ENCODE results near the gene GGCX. TPM values are rescaled to one million over a fixed set of nuclear protein-coding genes. Genes with fewer than 3 reads are reported as not detected.
"Not testable (repeated sequence)": the region's sequence is repeated elsewhere in the genome, so short reads cannot be mapped to it uniquely, and the experiment has no call there.

GGCX gene
- total RNA-seq, 2 donors from 2014 or later, result 17.8 to 20.3 TPM

GRCh38 chr2:85550486-85550885, 10.8 kb downstream of the GGCX start:
- no peaks in the 10 kb centered on the region for H3K9me3 Mint-ChIP-seq
- H3K36me3 Mint-ChIP-seq (ENCODE audit: insufficient read depth in 2 of 2), result peaks cover 8% of the 10 kb centered on the region in 2 donors
- no peaks in the 10 kb centered on the region for H3K27me3 Mint-ChIP-seq (ENCODE audit: low read depth)
- no peak for ATAC-seq (replicated peaks in 1 of 2)
- H3K4me1 Mint-ChIP-seq (ENCODE audit: low read depth), result no peaks in the 10 kb centered on the region
- H3K27ac Mint-ChIP-seq, result no peak overlapping the region
- no peak overlapping the region for H3K4me3 Mint-ChIP-seq
- no peak for DNase-seq

- DNase-seq (no peak), ATAC-seq (replicated peaks in 1 of 2) (no peak)
- H3K9me3 Mint-ChIP-seq, result no peaks in the 10 kb centered on the region
- H3K27ac Mint-ChIP-seq, result peak overlapping the region; percentile 71
- no peaks in the 10 kb centered on the region for H3K4me1 Mint-ChIP-seq (ENCODE audit: low read depth)
- no peaks in the 10 kb centered on the region for H3K27me3 Mint-ChIP-seq (ENCODE audit: low read depth)
- H3K4me3 Mint-ChIP-seq, result no peak overlapping the region
- H3K36me3 Mint-ChIP-seq (ENCODE audit: insufficient read depth in 2 of 2), result peaks cover 10 to 12% of the 10 kb centered on the region in 2 donors
Observed at GRCh38 chr2:85549826-85550225, 11.5 kb downstream of the GGCX start.

GRCh38 chr2:85549095-85549494, 12.2 kb downstream of the GGCX start:
- Mint-ChIP-seq H3K4me3 (no peak overlapping the region), H3K27ac (no peak overlapping the region), H3K27me3 (ENCODE audit: low read depth) (no peaks in the 10 kb centered on the region), H3K36me3 (ENCODE audit: insufficient read depth in 2 of 2) (peaks cover 13 to 19% of the 10 kb centered on the region in 2 donors), H3K9me3 (no peaks in the 10 kb centered on the region), H3K4me1 (ENCODE audit: low read depth) (peaks cover 3% of the 10 kb centered on the region)
- no peak for ATAC-seq (replicated peaks in 1 of 2)
- no peak for DNase-seq

GRCh38 chr2:85548608-85548900, 12.7 kb downstream of the GGCX start:
- Mint-ChIP-seq H3K4me3 (no peak overlapping the region), H3K36me3 (ENCODE audit: insufficient read depth in 2 of 2) (peaks cover 16 to 24% of the 10 kb centered on the region in 2 donors), H3K27me3 (ENCODE audit: low read depth) (no peaks in the 10 kb centered on the region), H3K4me1 (ENCODE audit: low read depth) (peaks cover 5% of the 10 kb centered on the region), H3K27ac (peak overlapping the region; percentile 49), H3K9me3 (no peaks in the 10 kb centered on the region)
- ATAC-seq (replicated peaks in 1 of 2), result no peak
- no peak for DNase-seq

GRCh38 chr2:85547859-85548607, 13.3 kb downstream of the GGCX start:
- ATAC-seq (replicated peaks in 1 of 2) (peak in 1 of 2 donors; percentile 6), DNase-seq (no peak)
- H3K36me3 Mint-ChIP-seq (ENCODE audit: insufficient read depth in 2 of 2), result peaks cover 17 to 29% of the 10 kb centered on the region in 2 donors
- no peaks in the 10 kb centered on the region for H3K9me3 Mint-ChIP-seq
- no peaks in the 10 kb centered on the region for H3K27me3 Mint-ChIP-seq (ENCODE audit: low read depth)
- peaks cover 10% of the 10 kb centered on the region for H3K4me1 Mint-ChIP-seq (ENCODE audit: low read depth)
- peak overlapping the region; percentile 49 for H3K27ac Mint-ChIP-seq
- no peak overlapping the region for H3K4me3 Mint-ChIP-seq

GRCh38 chr2:85547089-85547858, 14.0 kb downstream of the GGCX start:
- Mint-ChIP-seq H3K4me1 (ENCODE audit: low read depth) (peaks cover 17% of the 10 kb centered on the region), H3K9me3 (no peaks in the 10 kb centered on the region), H3K36me3 (ENCODE audit: insufficient read depth in 2 of 2) (peaks cover 23 to 36% of the 10 kb centered on the region in 2 donors), H3K27ac (peak overlapping the region; percentile 49), H3K27me3 (ENCODE audit: low read depth) (no peaks in the 10 kb centered on the region), H3K4me3 (no peak overlapping the region)
- ATAC-seq (replicated peaks in 1 of 2), result peak in 1 of 2 donors; percentile 17
- DNase-seq, result no peak

- no peak for DNase-seq
- H3K9me3 Mint-ChIP-seq, result no peaks in the 10 kb centered on the region
- peak in 1 of 2 donors; percentile 18 for ATAC-seq (replicated peaks in 1 of 2)
- H3K4me1 Mint-ChIP-seq (ENCODE audit: low read depth), result peaks cover 32% of the 10 kb centered on the region
- peak overlapping the region; percentile 86 for H3K27ac Mint-ChIP-seq
- no peaks in the 10 kb centered on the region for H3K27me3 Mint-ChIP-seq (ENCODE audit: low read depth)
- H3K4me3 Mint-ChIP-seq, result no peak overlapping the region
- H3K36me3 Mint-ChIP-seq (ENCODE audit: insufficient read depth in 2 of 2), result peaks cover 24 to 44% of the 10 kb centered on the region in 2 donors
Observed at GRCh38 chr2:85545780-85546240, 15.5 kb downstream of the GGCX start.

GRCh38 chr2:85544915-85545779, 16.1 kb downstream of the GGCX start:
- not testable (repeated sequence) for DNase-seq; H3K4me3 Mint-ChIP-seq; H3K9me3 Mint-ChIP-seq; H3K27me3 Mint-ChIP-seq (ENCODE audit: low read depth)
- Mint-ChIP-seq H3K27ac (peak overlapping the region; percentile 86), H3K4me1 (ENCODE audit: low read depth) (peaks cover 38% of the 10 kb centered on the region), H3K36me3 (ENCODE audit: insufficient read depth in 2 of 2) (peaks cover 29 to 50% of the 10 kb centered on the region in 2 donors)
- peak in 1 of 2 donors; percentile 9 for ATAC-seq (replicated peaks in 1 of 2)

GRCh38 chr2:85544254-85544691, 17.0 kb downstream of the GGCX start:
- Mint-ChIP-seq H3K27ac (peak overlapping the region; percentile 86), H3K4me1 (ENCODE audit: low read depth) (peaks cover 39% of the 10 kb centered on the region), H3K36me3 (ENCODE audit: insufficient read depth in 2 of 2) (peaks cover 34 to 54% of the 10 kb centered on the region in 2 donors)
- H3K27me3 Mint-ChIP-seq (ENCODE audit: low read depth); H3K4me3 Mint-ChIP-seq; DNase-seq; H3K9me3 Mint-ChIP-seq; ATAC-seq (replicated peaks in 1 of 2): not testable (repeated sequence)

GRCh38 chr2:85542777-85543176, 18.5 kb downstream of the GGCX start:
- H3K27ac Mint-ChIP-seq, result peak overlapping the region; percentile 86
- no peak for ATAC-seq (replicated peaks in 1 of 2)
- H3K4me3 Mint-ChIP-seq, result peak overlapping the region; percentile 24 to 99
- no peaks in the 10 kb centered on the region for H3K9me3 Mint-ChIP-seq
- H3K4me1 Mint-ChIP-seq (ENCODE audit: low read depth), result peaks cover 41% of the 10 kb centered on the region
- H3K36me3 Mint-ChIP-seq (ENCODE audit: insufficient read depth in 2 of 2), result peaks cover 35 to 54% of the 10 kb centered on the region in 2 donors
- no peak for DNase-seq
- H3K27me3 Mint-ChIP-seq (ENCODE audit: low read depth), result no peaks in the 10 kb centered on the region

- no peaks in the 10 kb centered on the region for H3K9me3 Mint-ChIP-seq
- no peaks in the 10 kb centered on the region for H3K27me3 Mint-ChIP-seq (ENCODE audit: low read depth)
- H3K4me1 Mint-ChIP-seq (ENCODE audit: low read depth), result peaks cover 50% of the 10 kb centered on the region
- H3K27ac Mint-ChIP-seq, result peak overlapping the region; percentile 86
- ATAC-seq (replicated peaks in 1 of 2) (no peak), DNase-seq (no peak)
- H3K4me3 Mint-ChIP-seq, result peak overlapping the region; percentile 97 to 99
- peaks cover 35 to 58% of the 10 kb centered on the region in 2 donors for H3K36me3 Mint-ChIP-seq (ENCODE audit: insufficient read depth in 2 of 2)
Observed at GRCh38 chr2:85541753-85542457, 19.4 kb downstream of the GGCX start.

GRCh38 chr2:85541262-85541661, 20.0 kb downstream of the GGCX start:
- Mint-ChIP-seq H3K4me3 (peak overlapping the region; percentile 97 to 99), H3K27ac (peak overlapping the region; percentile 86), H3K36me3 (ENCODE audit: insufficient read depth in 2 of 2) (peaks cover 35 to 58% of the 10 kb centered on the region in 2 donors), H3K9me3 (no peaks in the 10 kb centered on the region), H3K27me3 (ENCODE audit: low read depth) (no peaks in the 10 kb centered on the region), H3K4me1 (ENCODE audit: low read depth) (peaks cover 56% of the 10 kb centered on the region)
- DNase-seq (no peak), ATAC-seq (replicated peaks in 1 of 2) (no peak)
